HFF-Myc (cell line): ENCODE data around the gene CHTF18.

Source experiments
- DNase-seq: peaks from one replicate; pipeline ENCODE4 v3.0.0-alpha.2; 2011; ENCODE audit warnings: low read depth; ENCODE audit errors: extremely low read depth
- H3K4me3 ChIP-seq: replicated peaks from 2 replicates; pipeline ENCODE4 v1.5.1; 2011; ENCODE audit warnings: low read depth, mild to moderate bottlenecking, control low read depth, low read length
- CTCF ChIP-seq: IDR thresholded peaks from 2 replicates; pipeline ENCODE4 v1.5.1; 2012; ENCODE audit warnings: mild to moderate bottlenecking, low read depth, low read length, control low read depth; ENCODE audit errors: missing control alignments

The CHTF18 gene

DNA sequence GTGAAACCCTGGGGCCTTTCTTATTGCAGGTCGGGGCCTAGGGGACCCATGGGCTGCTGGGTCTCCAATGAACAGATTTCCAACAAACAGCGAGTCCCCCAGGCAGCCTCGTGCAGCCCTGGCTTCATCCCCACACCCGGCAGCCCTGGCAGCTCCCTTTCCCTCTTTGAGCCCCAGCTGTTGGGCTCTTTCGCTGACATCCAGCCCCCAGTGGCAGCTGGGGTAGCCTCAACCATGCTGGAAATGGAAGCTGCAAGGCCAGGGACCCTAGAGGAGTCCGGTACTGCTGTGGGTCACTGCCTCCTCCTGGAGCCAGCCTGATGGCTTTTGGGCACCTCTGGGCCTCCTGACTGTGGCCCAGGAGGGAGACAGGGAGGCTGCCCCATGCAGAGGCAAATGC lies 6.2 kb upstream of the CHTF18 start:
- DNase-seq, result no peak
- no peak for TF ChIP-seq CTCF
- no peak overlapping the region for H3K4me3 ChIP-seq

DNA sequence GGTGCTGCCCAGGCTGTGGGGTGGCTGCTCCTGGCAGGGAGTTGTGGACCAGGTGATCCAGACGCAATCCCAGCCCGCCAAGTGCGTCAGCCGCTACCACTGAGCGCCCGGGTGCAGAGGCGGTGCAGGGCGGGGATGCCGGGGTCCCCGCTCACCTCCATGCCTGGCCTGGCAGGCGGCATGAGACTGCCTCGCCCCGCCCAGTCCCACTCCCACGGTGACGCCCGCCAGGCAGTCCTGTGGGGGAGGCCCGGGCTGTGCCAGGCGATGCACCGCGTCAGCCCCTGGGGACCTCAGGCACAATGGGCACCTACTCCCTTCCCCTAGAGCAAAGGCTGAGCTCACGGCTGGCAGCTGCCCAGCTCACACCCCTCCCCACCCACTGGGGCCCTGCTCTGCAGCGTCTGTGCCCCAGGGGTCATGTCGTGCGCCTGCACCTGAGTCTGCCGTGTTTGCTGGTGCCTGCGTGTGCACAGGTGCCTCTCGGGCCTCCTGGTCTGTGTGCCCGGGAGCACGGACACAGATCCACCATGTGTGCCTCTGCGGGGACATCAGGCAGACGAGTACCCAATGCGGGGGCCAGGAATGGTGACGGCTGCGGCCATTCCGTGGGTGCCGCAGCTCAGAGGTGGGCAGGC lies 5.5 kb upstream of the CHTF18 start:
- no peak overlapping the region for H3K4me3 ChIP-seq

DNA sequence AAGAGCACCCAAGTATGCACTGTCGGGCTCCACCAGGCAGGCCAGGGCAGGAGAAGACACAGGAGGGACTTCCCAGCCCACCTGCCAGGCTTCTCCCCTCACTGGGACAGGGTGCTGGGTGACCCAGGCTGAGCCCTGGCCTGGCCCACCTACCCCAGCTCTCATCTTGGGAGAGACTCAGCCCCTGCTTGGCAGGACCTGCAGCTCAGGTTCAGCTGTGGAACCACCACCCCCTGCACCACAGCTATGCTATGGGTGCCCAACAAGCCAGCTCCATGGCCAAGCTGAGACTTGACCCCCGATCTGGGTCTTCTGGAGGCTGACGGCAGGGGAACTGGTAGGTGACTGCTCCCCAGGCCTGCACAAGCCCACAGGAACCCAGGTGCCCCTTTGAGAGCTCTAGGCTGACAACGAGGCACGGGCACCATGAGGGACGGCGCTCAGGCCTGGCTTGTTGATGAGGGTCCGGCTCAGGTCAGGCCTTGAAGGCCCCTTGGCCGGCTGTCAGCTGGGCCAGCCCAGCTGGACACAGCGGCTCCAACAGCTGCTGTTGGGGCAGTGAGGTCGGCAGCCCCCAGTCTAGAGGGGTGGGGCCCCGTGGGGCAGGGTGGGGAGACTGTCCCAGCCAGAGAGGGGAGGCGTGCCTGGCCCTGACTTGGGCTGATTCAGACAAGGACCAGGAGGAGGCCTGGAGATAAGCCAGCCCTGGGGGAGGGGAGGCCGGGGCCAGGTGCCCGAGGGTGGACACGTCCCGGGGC lies 4.8 kb upstream of the CHTF18 start:
- TF ChIP-seq CTCF, result no peak
- H3K4me3 ChIP-seq, result no peak overlapping the region
- DNase-seq, result no peak

More for the DNA sequence above, 5.5 kb upstream of the CHTF18 start:
- no peak for DNase-seq
- TF ChIP-seq CTCF, result no peak

- no peak for TF ChIP-seq CTCF
- no peak overlapping the region for H3K4me3 ChIP-seq
- no peak for DNase-seq
Observed at GRCh38 chr16:784431-784830, 4.0 kb upstream of the CHTF18 start.

DNA sequence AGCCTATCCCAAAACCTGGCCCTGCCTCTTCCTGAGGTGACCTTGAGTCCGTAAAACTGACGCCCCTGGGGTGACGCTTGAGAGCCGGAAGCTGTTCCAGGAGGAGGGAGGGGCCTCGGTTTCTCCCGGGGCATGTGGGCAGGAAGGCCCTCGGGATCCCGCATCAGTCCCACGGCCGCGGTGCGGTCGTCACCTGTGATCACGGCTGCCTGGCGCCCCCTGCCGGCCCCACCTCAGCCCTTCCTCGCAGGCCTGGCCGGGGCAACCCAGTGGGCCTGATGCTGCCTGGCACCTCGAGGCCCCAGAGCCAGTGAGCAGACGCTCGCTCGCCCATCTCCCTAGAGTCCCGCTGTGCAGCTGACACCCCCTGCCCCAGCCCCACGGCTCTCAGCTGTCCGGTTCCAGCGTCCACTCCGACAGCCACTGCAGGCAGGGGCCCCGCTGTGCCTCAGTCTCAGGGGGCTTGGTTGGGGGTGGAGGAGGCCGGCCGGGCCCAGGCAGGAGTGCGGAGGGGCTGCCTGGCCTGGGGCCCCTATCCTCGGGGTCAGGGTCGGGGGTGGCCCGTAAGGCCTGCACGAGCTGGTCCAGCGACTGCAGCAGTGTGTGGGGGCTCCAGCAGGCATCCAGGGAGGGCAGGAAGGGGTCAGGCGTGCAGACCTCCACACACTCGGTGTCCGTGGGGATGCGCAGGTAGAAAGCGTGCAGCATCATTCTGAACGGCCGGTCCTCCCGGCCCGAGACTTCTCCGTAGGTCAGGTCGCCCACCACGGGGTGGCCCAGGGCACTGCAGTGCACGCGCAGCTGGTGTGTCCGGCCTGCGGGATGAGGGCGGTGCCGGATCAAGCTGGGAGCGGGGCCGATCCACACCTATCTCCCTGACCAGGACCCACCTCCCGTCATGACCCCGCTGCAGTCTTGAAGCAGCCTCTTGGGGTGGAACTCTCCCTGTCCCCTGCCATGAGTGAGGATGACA lies 2.6 kb upstream of the CHTF18 start:
- peak; percentile 77 for TF ChIP-seq CTCF
- DNase-seq, result no peak
- H3K4me3 ChIP-seq, result no peak overlapping the region

- TF ChIP-seq CTCF, result no peak
- DNase-seq, result no peak
- H3K4me3 ChIP-seq, result peak overlapping the region; percentile 91
Observed at GRCh38 chr16:787321-787966, 976 bp upstream of the CHTF18 start.
